Lower leg skin (tissue), 3 donors: ENCODE measurements around the gene CLDN19.

ENCODE experiments used
- POLR2A ChIP-seq, 2 donors: fragments of 450-650 bp; IDR thresholded peaks; one replicate each; pipeline ENCODE4 v1.6.1; 2016 to 2017; ENCODE audit warnings: antibody characterized with exemption in 2 of 2, mild to moderate bottlenecking in 1 of 2, moderate library complexity in 1 of 2
- TF ChIP-seq, protein P1 (sequence below), 3 donors: fragments of 450-650 bp; IDR thresholded peaks; one replicate each; pipeline ENCODE4 v1.5.1; 2016; ENCODE audit warnings: antibody characterized with exemption in 3 of 3, mild to moderate bottlenecking in 3 of 3, moderate library complexity in 2 of 3

GRCh38 chr1:42692461-42692860 is 47.6 kb downstream of the CLDN19 start:
- TF ChIP-seq, protein P1, sequence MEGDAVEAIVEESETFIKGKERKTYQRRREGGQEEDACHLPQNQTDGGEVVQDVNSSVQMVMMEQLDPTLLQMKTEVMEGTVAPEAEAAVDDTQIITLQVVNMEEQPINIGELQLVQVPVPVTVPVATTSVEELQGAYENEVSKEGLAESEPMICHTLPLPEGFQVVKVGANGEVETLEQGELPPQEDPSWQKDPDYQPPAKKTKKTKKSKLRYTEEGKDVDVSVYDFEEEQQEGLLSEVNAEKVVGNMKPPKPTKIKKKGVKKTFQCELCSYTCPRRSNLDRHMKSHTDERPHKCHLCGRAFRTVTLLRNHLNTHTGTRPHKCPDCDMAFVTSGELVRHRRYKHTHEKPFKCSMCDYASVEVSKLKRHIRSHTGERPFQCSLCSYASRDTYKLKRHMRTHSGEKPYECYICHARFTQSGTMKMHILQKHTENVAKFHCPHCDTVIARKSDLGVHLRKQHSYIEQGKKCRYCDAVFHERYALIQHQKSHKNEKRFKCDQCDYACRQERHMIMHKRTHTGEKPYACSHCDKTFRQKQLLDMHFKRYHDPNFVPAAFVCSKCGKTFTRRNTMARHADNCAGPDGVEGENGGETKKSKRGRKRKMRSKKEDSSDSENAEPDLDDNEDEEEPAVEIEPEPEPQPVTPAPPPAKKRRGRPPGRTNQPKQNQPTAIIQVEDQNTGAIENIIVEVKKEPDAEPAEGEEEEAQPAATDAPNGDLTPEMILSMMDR (IDR thresholded peaks at IDR 0.05), result no peak
- TF ChIP-seq POLR2A (IDR thresholded peaks at IDR 0.05), result no peak
